SU-DHL-6 (cell line): Measurements from ENCODE around the gene ACACB.
"Not testable (repeated sequence)": the region's sequence is repeated elsewhere in the genome, so short reads cannot be mapped to it uniquely, and the experiment has no call there.

Source experiments
- CTCF ChIP-seq: fragments of 200-600 bp; sonication (generic); IDR thresholded peaks from one replicate; pipeline ENCODE4 v1.5.1; 2017; ENCODE audit warnings: antibody characterized with exemption, mild to moderate bottlenecking, low read length, moderate library complexity; ENCODE audit not compliant: insufficient read depth, poor library complexity, severe bottlenecking
- EZH2phosphoT487 ChIP-seq: fragments of 200-600 bp; sonication (generic), shearing (Covaris generic); conservative IDR thresholded peaks from 2 replicates; pipeline ENCODE4 v1.6.1; 2018; ENCODE audit warnings: mild to moderate bottlenecking, antibody characterized with exemption, low read length, moderate library complexity, mixed read lengths

DNA sequence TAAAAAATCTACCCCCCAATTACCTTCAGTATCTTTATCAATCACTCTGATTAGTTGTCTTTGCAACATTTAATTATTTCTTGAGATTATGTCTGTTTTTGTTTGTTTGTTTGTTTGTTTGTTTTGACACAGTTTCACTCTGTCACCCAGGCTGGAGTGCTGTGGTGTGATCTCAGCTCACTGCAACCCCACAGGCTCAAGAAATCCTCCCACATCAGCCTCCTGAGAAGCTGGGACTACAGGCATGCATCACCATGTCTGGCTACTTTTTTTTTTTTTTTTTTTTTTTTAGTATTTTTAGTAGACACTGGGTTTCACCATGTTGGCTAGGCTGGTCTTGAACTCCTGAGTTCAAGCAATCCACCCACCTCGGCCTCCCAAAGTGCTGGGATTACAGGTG lies 30.7 kb downstream of the ACACB start:
- not testable (repeated sequence) for TF ChIP-seq CTCF, EZH2phosphoT487
